Ramos (cell line): Measurements from ENCODE around the gene C7orf57.

ENCODE experiments used
- in situ Hi-C: fragments of 300-500 bp; cut with MboI; formaldehyde crosslinking; loops from one replicate; pipeline ENCODE4 v1.14.3; 2022; ENCODE audit warnings: low sequenced_read_pairs; ENCODE audit not compliant: unreplicated experiment

The C7orf57 gene

DNA sequence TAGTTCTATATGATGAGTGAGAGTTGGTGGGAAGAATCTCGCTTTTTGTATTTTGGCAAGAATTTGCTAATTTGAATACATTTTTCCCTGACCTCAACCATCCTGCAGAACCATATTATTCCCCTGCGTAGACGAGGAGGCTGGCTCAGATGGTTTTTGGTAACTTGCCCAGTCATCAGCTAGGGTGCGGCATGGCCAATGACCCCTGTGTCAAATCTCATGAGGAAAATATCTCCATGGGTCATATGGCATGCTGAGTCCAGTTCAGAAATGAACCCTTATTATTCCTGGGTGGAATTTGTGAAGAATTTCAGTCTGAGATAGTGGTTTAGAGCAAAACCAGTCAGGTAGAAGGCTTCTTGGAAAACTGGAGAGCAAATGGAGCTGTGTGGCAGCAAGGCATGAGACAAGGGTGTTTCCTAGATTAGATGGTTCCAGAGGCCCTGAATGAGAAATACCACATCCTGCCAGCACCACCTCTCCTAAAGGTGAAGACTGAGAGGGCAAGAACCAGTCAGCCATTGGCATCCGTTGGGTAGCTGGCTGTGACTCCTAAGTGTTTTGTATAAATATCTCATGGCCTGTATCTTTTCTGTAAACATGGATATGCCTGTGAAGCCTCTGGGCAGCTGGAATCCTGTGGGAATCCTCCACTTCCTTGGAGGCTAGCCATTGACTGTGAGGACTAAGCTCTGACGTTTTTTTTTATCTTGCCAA is 47.9 kb downstream of the C7orf57 start:
- in situ Hi-C loops = no loop called here

- in situ Hi-C loops = no loop called here
Observed at GRCh38 chr7:48084727-48085432, 49.5 kb downstream of the C7orf57 start.

- in situ Hi-C loops = no loop called here
Observed at GRCh38 chr7:48085433-48085791, 50.1 kb downstream of the C7orf57 start.

GRCh38 chr7:48085942-48086341 is 50.6 kb downstream of the C7orf57 start:
- in situ Hi-C loops = no loop called here

DNA sequence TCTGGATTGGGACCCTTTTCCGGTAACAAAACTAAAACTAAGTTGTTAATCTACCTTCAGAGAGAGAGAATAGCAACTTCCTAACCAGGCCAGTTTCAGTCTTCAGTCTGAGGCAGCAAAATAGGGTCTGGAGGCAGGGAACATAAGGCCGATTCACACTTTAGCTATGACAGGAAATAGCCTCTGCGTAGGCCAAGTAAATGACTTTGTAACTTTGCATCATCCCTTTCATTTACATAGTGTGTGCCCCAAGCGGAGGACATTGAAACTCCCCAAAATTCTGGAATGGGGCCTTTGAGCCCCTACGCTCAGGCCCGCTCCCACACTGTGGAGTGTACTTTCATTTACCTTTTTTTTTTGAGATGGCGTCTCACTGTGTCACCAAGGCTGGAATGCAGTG is 52.0 kb downstream of the C7orf57 start:
- in situ Hi-C loops = no loop called here

- in situ Hi-C loops = no loop called here
Observed at GRCh38 chr7:48088559-48089045, 53.3 kb downstream of the C7orf57 start.

DNA sequence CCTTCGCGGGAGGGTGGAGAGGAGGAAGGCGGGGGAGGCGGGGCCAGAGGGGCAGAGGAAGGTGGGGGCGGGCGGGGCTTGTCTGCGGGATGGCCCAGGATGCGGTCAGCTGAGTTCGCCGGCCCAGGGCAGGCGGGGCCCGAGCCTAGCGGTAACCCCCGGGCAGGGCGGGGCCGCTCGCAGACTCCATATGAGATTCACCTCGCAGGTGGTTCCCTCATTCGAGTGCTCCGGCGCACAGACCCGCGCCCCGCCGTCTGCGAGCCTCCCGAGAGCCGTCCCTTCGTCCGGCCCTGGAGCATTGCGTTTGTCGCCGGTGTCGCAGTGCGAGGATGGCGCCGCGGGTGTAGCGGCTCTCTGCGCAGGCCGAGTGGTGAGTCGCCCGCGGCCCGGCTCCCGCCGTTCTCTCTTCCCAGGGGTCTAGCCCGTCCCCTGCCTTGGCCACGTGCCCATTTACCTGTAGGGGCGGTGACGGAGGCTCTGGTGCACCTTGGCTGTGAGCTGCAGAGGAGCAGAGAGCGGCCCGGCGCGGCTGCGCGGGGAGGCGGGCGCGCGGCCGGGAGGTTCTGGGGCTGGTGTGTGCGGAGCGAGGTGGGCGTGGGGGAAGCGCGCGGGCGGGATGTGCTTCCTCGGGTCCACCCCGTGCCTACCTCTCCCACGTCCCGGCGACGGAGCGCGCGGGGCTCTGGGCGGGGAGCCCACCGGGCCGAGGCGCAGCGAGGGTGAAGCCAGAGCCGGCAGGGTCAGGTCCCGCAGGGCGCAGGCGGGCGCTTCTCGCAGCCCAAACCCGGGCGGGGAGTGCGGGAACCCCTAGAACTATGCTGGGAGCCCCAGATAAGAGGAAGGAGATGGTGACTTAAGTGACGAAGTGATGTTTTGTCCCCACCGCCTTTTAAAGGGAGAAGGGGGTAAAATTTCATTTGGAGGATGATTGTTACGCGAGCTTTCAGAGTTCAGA is 54.0 kb downstream of the C7orf57 start, which contains the start of gene UPP1:
TSS of gene UPP1 (plus strand) at position 220 of the 958 bp plus-strand sequence. CDS start 5,519 bp downstream, outside the sequence.
- in situ Hi-C loops = no loop called here

DNA sequence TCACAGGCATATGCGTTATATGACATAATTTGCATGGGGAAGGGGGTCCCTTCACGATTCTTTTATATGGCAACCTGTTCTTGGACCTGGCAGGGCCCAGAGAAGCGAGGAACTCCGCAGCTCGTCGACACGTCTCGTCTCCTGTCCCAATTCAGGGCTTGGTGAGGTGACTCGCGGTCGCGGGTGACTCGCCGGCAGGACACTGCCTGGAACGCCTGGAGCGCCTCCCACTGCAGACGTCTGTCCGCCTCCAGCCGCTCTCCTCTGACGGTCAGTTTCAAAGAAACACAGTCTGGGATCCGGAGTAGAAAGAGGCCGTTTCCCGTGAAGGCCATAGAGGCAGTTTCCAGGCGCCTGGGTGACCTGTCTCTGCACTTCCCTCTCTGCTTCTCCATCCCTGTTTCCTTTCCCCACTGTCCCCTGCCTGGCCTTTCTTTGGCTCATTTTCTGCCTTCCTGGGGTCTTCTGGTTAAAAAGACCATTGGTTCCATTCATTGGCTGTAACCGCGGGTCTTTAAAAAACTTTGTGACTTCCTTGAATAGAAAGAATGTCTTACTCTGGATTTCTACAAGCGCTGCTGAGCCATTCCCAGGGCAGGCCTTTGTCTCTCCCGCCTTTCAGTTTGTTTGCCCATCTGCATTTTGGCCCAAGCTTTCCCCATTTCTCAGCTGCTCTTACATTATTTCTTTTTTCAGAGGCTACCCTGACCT is 54.9 kb downstream of the C7orf57 start:
- in situ Hi-C loops = no loop called here

DNA sequence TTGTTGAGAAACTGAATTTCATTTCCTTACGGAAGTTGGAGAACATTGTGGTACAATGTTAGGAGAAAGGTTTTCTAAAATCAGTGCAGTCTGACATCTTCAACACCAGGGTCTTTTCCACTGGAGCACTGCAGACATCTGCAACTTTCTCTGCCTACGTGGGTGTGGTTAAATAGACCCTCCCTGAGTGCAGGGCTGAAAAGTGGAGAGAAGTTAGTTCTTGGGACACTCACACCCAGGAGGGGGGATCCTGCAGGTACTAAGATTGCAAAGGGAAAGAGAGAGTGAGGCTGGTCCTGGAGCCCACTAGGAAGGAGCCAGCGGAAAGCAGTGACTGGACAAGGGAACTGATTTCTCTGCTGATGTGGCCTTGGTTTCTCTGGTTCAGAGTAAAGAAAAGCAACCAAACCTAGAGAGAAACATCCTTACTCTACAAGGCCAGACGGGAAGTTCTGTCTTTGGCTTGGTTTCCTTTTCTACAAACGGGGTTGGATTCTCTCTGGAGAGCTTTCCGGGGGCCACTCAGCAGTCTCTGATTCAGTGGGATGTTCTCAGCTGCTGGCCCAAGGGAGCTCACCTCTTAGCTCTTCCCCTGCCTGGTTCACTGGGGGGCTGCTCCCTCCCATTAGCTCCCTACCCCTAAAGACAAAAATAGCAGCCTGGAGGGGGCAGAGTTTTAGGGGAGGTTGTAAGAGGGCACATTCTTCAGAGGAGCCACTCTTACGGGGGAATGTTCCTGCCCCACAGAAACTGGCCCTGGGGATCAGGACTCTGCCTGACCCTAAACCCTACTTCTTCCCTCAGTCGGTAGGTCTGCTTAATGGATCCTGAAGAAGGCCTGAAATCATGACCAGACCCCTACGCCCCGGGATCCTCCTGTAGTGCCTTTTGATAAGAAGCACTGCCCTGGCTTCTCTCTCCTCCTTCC is 56.4 kb downstream of the C7orf57 start:
- in situ Hi-C loops = no loop called here

- in situ Hi-C loops = no loop called here
Observed at GRCh38 chr7:48094861-48095293, 59.5 kb downstream of the C7orf57 start.

- in situ Hi-C loops = no loop called here
Observed at GRCh38 chr7:48096273-48096672, 60.9 kb downstream of the C7orf57 start.

- in situ Hi-C loops = no loop called here
Observed at GRCh38 chr7:48097521-48098231, 62.3 kb downstream of the C7orf57 start.

DNA sequence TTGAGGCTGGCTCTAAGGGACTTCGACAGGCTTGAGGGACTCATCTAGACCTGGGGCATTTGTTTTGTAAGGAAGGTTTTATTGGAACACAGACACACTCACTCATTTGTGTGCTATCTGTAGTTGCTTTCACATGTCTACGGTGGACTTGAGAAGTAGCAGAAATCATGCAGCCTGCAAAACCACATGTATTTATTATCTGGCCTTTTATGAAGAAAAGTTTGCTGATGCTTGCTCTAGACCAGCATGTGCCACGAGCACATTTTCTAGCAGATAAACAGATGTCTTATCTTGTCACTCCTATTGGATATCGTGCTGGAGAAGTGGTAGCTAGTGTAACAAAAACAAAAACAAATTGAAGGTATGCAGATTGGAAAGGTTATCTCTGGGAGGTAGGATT is 63.5 kb downstream of the C7orf57 start:
- in situ Hi-C loops = no loop called here

- in situ Hi-C loops = no loop called here
Observed at GRCh38 chr7:48099781-48100180, 64.4 kb downstream of the C7orf57 start.

DNA sequence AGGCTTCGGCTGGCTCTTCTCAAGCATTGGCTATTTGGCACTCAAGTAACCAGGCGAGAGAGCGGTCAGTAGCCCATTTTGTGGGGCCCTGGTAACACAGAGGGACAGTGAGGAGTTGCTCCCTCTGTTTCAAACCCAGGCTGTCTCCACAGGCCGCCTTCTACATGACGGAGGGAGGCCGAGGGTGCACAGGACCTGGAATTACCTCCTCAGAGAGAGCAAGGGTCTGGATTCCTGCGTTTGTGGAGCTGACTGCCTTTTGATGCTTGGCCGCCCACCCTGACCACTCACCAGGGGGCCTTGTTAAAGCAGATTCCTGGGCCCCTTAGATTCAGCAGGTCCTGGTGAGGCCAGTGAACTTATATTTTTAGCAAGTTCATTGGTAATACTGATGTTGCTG is 66.0 kb downstream of the C7orf57 start:
- in situ Hi-C loops = no loop called here

DNA sequence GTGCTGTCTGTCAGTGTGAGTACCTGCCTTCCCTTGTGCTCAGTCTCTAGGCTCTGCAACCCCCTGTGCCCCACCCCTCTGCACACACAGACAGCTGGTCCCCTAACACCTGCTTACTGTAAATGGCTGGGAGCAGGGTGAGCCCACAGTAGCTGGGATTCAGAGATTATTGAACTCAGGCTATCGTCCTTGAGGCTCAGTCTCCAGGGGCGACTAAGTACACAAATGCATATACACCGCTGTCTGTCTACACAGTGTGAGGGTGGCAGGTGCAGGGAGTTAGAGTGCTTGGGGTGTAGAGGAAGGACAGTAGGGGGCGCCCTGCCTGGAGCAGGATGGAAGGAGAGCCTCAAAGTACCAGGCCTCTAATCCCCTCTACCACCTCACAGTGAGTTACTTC is 66.6 kb downstream of the C7orf57 start:
- in situ Hi-C loops = no loop called here

- in situ Hi-C loops = no loop called here
Observed at GRCh38 chr7:48102530-48102929, 67.2 kb downstream of the C7orf57 start.

GRCh38 chr7:48105045-48105444 is 69.7 kb downstream of the C7orf57 start:
- in situ Hi-C loops = no loop called here
